IPS-NIHi7 (cell line): ENCODE results near the gene MAN2B2.

ENCODE experiments used
- DNase-seq: peaks from one replicate; pipeline ENCODE4 v3.0.0; 2012; ENCODE audit warnings: mixed read lengths; ENCODE audit errors: extremely low spot score

MAN2B2 gene

GRCh38 chr4:6567218-6567617 is 7.8 kb upstream of the MAN2B2 start:
- no peak for DNase-seq

GRCh38 chr4:6568148-6568547 is 6.8 kb upstream of the MAN2B2 start:
- DNase-seq, result no peak

- DNase-seq, result no peak
Observed at GRCh38 chr4:6568689-6569332, 6.2 kb upstream of the MAN2B2 start.

- DNase-seq, result no peak
Observed at GRCh38 chr4:6571608-6572007, 3.4 kb upstream of the MAN2B2 start.

GRCh38 chr4:6573551-6573950 is 1.4 kb upstream of the MAN2B2 start:
- no peak for DNase-seq

GRCh38 chr4:6573986-6574746 is 823 bp upstream of the MAN2B2 start:
- DNase-seq, result no peak

- no peak for DNase-seq
Observed at GRCh38 chr4:6575503-6576240, 683 bp downstream of the MAN2B2 start.

- no peak for DNase-seq
Observed at GRCh38 chr4:6576512-6576911, 1.5 kb downstream of the MAN2B2 start.

GRCh38 chr4:6576932-6577331 is 1.9 kb downstream of the MAN2B2 start:
- no peak for DNase-seq

- no peak for DNase-seq
Observed at GRCh38 chr4:6577409-6577808, 2.4 kb downstream of the MAN2B2 start.

GRCh38 chr4:6578221-6578620 is 3.2 kb downstream of the MAN2B2 start:
- DNase-seq, result no peak

- DNase-seq, result no peak
Observed at GRCh38 chr4:6580353-6580752, 5.4 kb downstream of the MAN2B2 start.

GRCh38 chr4:6581566-6582121 is 6.7 kb downstream of the MAN2B2 start:
- no peak for DNase-seq

- DNase-seq, result peak; percentile 58
Observed at GRCh38 chr4:6582889-6583490, 8.0 kb downstream of the MAN2B2 start.

- DNase-seq, result no peak
Observed at GRCh38 chr4:6584865-6585264, 9.9 kb downstream of the MAN2B2 start.

- DNase-seq, result no peak
Observed at GRCh38 chr4:6586715-6587325, 11.8 kb downstream of the MAN2B2 start.

GRCh38 chr4:6589444-6589843 is 14.5 kb downstream of the MAN2B2 start:
- no peak for DNase-seq

- no peak for DNase-seq
Observed at GRCh38 chr4:6591313-6591712, 16.3 kb downstream of the MAN2B2 start.

GRCh38 chr4:6591781-6592180 is 16.8 kb downstream of the MAN2B2 start:
- no peak for DNase-seq

GRCh38 chr4:6592804-6593563 is 18.0 kb downstream of the MAN2B2 start:
- DNase-seq, result no peak

- no peak for DNase-seq
Observed at GRCh38 chr4:6594341-6594740, 19.4 kb downstream of the MAN2B2 start.
